B cell (primary cell): ENCODE measurements around the gene C14orf180. TPM values are rescaled to one million over a fixed set of nuclear protein-coding genes. Genes with fewer than 3 reads are reported as not detected.

Source experiments
- ATAC-seq: fragments of 200-7000 bp; cut with Tn5 transposase; one replicate; pipeline ENCODE4 v1.10.0; 2021; ENCODE audit warnings: low read depth, mild to moderate bottlenecking, moderate number of reproducible peaks, moderate library complexity
- CTCF ChIA-PET: fragments of 350-600 bp; sonication (Branson Sonifier 250); formaldehyde crosslinking; loops from one replicate; lab custom pipeline; 2021; ENCODE audit warnings: antibody characterized with exemption, inconsistent platforms; lab: Charles Lee
- POLR2A ChIA-PET: fragments of 350-600 bp; sonication (Branson Sonifier 250); formaldehyde crosslinking; loops from one replicate; lab custom pipeline; 2021; ENCODE audit warnings: antibody characterized with exemption; lab: Charles Lee
- DNase-seq: peaks from one replicate; pipeline ENCODE4 v3.0.0; 2013
- H2AFZ ChIP-seq: 2 replicates; pipeline ENCODE4 v1.6.1; 2012; ENCODE audit warnings: mild to moderate bottlenecking, low read depth, low read length; ENCODE audit not compliant: insufficient read depth, poor library complexity, severe bottlenecking
- H3K27ac ChIP-seq, 2 donors: 1 replicate in 1 of 2; 2 replicates in 1 of 2; pipeline ENCODE4 v1.5.1; 2012 to 2013; ENCODE audit warnings: low read length in 2 of 2, mild to moderate bottlenecking in 2 of 2, moderate library complexity in 1 of 2
- H3K27me3 ChIP-seq, 4 experiments: fragments of 200-600 bp in 1 of 4; sonication (generic) in 1 of 4; replicated peaks in 1 of 4; 1 replicate in 2 of 4; 2 replicates in 2 of 4; pipeline versions ENCODE4 v1.6.1 to v1.7.0; 2013 to 2016; ENCODE audit warnings: low read length in 3 of 4, mild to moderate bottlenecking in 2 of 4, mixed read lengths in 1 of 4, moderate library complexity in 1 of 4; ENCODE audit not compliant: insufficient read depth in 4 of 4, control insufficient read depth in 3 of 4; ENCODE audit errors: control extremely low read depth in 1 of 4
- H3K36me3 ChIP-seq, 2 experiments: replicated peaks in 1 of 2; 1 replicate in 1 of 2; 2 replicates in 1 of 2; pipeline versions ENCODE4 v1.6.1 to v1.7.1; 2013; ENCODE audit warnings: low read length in 1 of 2; ENCODE audit not compliant: insufficient read depth in 2 of 2, control insufficient read depth in 1 of 2; ENCODE audit errors: control extremely low read depth in 1 of 2, extremely low read depth in 1 of 2
- H3K4me1 ChIP-seq, 2 donors: fragments of 200-600 bp in 1 of 2; sonication (generic) in 1 of 2; 1 replicate in 1 of 2; 2 replicates in 1 of 2; pipeline versions ENCODE4 v1.5.1 to v1.6.1; 2013 to 2017; ENCODE audit warnings: low read length in 2 of 2; ENCODE audit not compliant: control insufficient read depth in 2 of 2, insufficient read depth in 2 of 2
- H3K4me2 ChIP-seq: replicated peaks from 2 replicates; pipeline ENCODE3; 2012; ENCODE audit warnings: mild to moderate bottlenecking, low read depth, low read length; ENCODE audit not compliant: poor library complexity, severe bottlenecking
- H3K4me3 ChIP-seq, 5 experiments: fragments of 200-600 bp in 1 of 5; sonication (generic) in 1 of 5; 1 replicate in 3 of 5; 2 replicates in 2 of 5; pipeline versions ENCODE4 v1.5.1 to v1.7.0; 2011 to 2016; ENCODE audit warnings: low read length in 4 of 5, mild to moderate bottlenecking in 4 of 5, low read depth in 2 of 5, control low read depth in 1 of 5, moderate library complexity in 1 of 5; ENCODE audit not compliant: insufficient read depth in 1 of 5; ENCODE audit errors: control extremely low read depth in 1 of 5, extremely low read depth in 1 of 5
- H3K79me2 ChIP-seq: fragments of 200-600 bp; sonication (generic); one replicate; pipeline ENCODE4 v1.6.0; 2016; ENCODE audit warnings: low read length; ENCODE audit not compliant: control insufficient read depth, insufficient read depth
- H3K9ac ChIP-seq: fragments of 200-600 bp; sonication (generic); 2 replicates; pipeline ENCODE4 v1.6.1; 2017; ENCODE audit warnings: mild to moderate bottlenecking, low read length, moderate library complexity
- H3K9me3 ChIP-seq, 3 donors: one replicate each; pipeline versions ENCODE4 v1.6.1 to v1.7.1; 2013; ENCODE audit warnings: low read length in 2 of 3; ENCODE audit not compliant: control insufficient read depth in 2 of 3, insufficient read depth in 1 of 3; ENCODE audit errors: control extremely low read depth in 1 of 3
- H4K20me1 ChIP-seq: 2 replicates; pipeline ENCODE4 v1.6.0; 2012; ENCODE audit warnings: mild to moderate bottlenecking, low read length; ENCODE audit not compliant: insufficient read depth, control insufficient read depth, poor library complexity, severe bottlenecking
- H3K27ac Mint-ChIP-seq: one replicate; pipeline ENCODE4 v1.8.0; 2021; ENCODE audit warnings: mixed read lengths
- H3K27me3 Mint-ChIP-seq: one replicate; pipeline ENCODE4 v1.8.0; 2021; ENCODE audit warnings: mixed read lengths
- H3K4me1 Mint-ChIP-seq: one replicate; pipeline ENCODE4 v1.8.0; 2021; ENCODE audit warnings: mixed read lengths
- H3K4me3 Mint-ChIP-seq: one replicate; pipeline ENCODE4 v1.8.0; 2021; ENCODE audit warnings: mixed read lengths
- H3K9me3 Mint-ChIP-seq: one replicate; pipeline ENCODE4 v1.8.0; 2022; ENCODE audit warnings: mixed read lengths; ENCODE audit not compliant: insufficient read depth
- CTCF ChIP-seq: fragments of 200-600 bp; IDR thresholded peaks from one replicate; pipeline ENCODE4 v1.8.0; 2022; ENCODE audit warnings: antibody characterized with exemption, mild to moderate bottlenecking
- EZH2 ChIP-seq: IDR thresholded peaks from 2 replicates; pipeline ENCODE4 v1.6.1; 2012; ENCODE audit warnings: borderline replicate concordance, low read depth, mild to moderate bottlenecking, moderate library complexity, low read length; ENCODE audit not compliant: insufficient read depth, poor library complexity, severe bottlenecking
- WGBS: methylation state at CpG from one replicate; pipeline ENCODE4 v1.1.5; 2013; ENCODE audit warnings: missing lambda C conversion rate; ENCODE audit not compliant: insufficient coverage; 5-methylcytosine and 5-hydroxymethylcytosine counted together
- intact Hi-C: fragments of 100-400 bp; cut with micrococcal nuclease; formaldehyde crosslinking; loops from one replicate; pipeline ENCODE4 v1.10.0; 2022
- polyA plus RNA-seq: library from polyadenylated mRNA; depleted of rRNA; stranded (reverse); fragments of >200 nt; gene quantifications from 2 replicates; pipeline ENCODE4 v1.2.3, GENCODE V29; 2012
- total RNA-seq, 2 donors: library from RNA; stranded (reverse); fragments of 120-200 nt in 1 of 2; gene quantifications; 1 replicate in 1 of 2; 2 replicates in 1 of 2; pipeline versions ENCODE4 v1.2.3 to v1.2.4, GENCODE V29; 2013 to 2022

The C14orf180 gene
- total and polyA plus RNA-seq, 2 donors (not counting 1 experiment from before 2014, with no cell fraction given): not detected

GRCh38 chr14:104585966-104586697 lies 6.6 kb downstream of the C14orf180 start:
- Mint-ChIP-seq H3K4me1 (no peaks in the 10 kb centered on the region), H3K4me3 (no peak overlapping the region), H3K27me3 (peaks cover 17% of the 10 kb centered on the region), H3K9me3 (no peaks in the 10 kb centered on the region), H3K27ac (no peak overlapping the region)
- WGBS: 83% methylated on average over 16 of the region's 24 CpGs
- no peak for DNase-seq
- intact Hi-C loops: no loop called here
- Histone ChIP-seq H3K4me2 (no peak overlapping the region), H3K4me1 (no peaks in the 10 kb centered on the region), H2AFZ (no peak overlapping the region), H3K9me3 (no peaks in the 10 kb centered on the region), H3K9ac (no peak overlapping the region), H3K36me3 (no peaks in the 10 kb centered on the region), H3K79me2 (no peaks in the 10 kb centered on the region), H3K27ac (no peak overlapping the region), H3K4me3 (no peak overlapping the region), H4K20me1 (no peaks in the 10 kb centered on the region), H3K27me3 (peaks cover 0 to 2% (median 0%) of the 10 kb centered on the region in 4 experiments)
- ATAC-seq: no peak
- ChIA-PET POLR2A (no interaction called here), CTCF (no interaction called here)
- TF ChIP-seq CTCF: no peak
- TF ChIP-seq EZH2: no peak

GRCh38 chr14:104586832-104587620 lies 7.5 kb downstream of the C14orf180 start:
- Histone ChIP-seq H3K9ac (no peak overlapping the region), H3K4me3 (no peak overlapping the region), H3K9me3 (no peaks in the 10 kb centered on the region), H2AFZ (no peak overlapping the region), H3K4me2 (no peak overlapping the region), H3K79me2 (no peaks in the 10 kb centered on the region), H3K27me3 (peaks cover 0 to 2% (median 0%) of the 10 kb centered on the region in 4 experiments), H3K27ac (no peak overlapping the region), H3K36me3 (no peaks in the 10 kb centered on the region), H4K20me1 (no peaks in the 10 kb centered on the region), H3K4me1 (no peaks in the 10 kb centered on the region)
- H3K9me3 Mint-ChIP-seq: no peaks in the 10 kb centered on the region
- 75% methylated on average over 18 of the region's 19 CpGs for WGBS
- CTCF ChIA-PET: no interaction called here
- H3K27me3 Mint-ChIP-seq: peaks cover 17% of the 10 kb centered on the region
- POLR2A ChIA-PET: no interaction called here
- H3K4me3 Mint-ChIP-seq: no peak overlapping the region
- H3K4me1 Mint-ChIP-seq: no peaks in the 10 kb centered on the region
- DNase-seq (no peak), ATAC-seq (no peak)
- H3K27ac Mint-ChIP-seq: no peak overlapping the region
- TF ChIP-seq EZH2 (no peak), CTCF (no peak)
- intact Hi-C loops: no loop called here
